SKM-1 treated with dmso at 0.1 percent for 144 hours (cell line): Measurements from ENCODE around the gene PPP1R2B.
"Not testable (repeated sequence)": the region's sequence is repeated elsewhere in the genome, so short reads cannot be mapped to it uniquely, and the experiment has no call there.

Source experiments
- DNase-seq: peaks from one replicate; lab custom pipeline; 2025; ENCODE audit not compliant: unreplicated experiment; lab: John Stamatoyannopoulos, UW

Gene PPP1R2B

GRCh38 chr5:156850206-156850751 lies at the start of gene PPP1R2B:
Gene PPP1R2B (plus strand): TSS chr5:156850295. CDS start chr5:156850563, 268 bp downstream.
- no peak for DNase-seq

GRCh38 chr5:156800929-156801328 lies 49.2 kb upstream of the PPP1R2B start:
- DNase-seq: no peak

- no peak for DNase-seq
Measured at GRCh38 chr5:156802501-156802900, 47.6 kb upstream of the PPP1R2B start.

- no peak for DNase-seq
Measured at GRCh38 chr5:156803404-156803803, 46.7 kb upstream of the PPP1R2B start.

- no peak for DNase-seq
Measured at GRCh38 chr5:156812959-156813358, 37.1 kb upstream of the PPP1R2B start.

GRCh38 chr5:156815988-156816599 lies 34.0 kb upstream of the PPP1R2B start:
- DNase-seq: peak; percentile 47

- DNase-seq: no peak
Measured at GRCh38 chr5:156819537-156819936, 30.6 kb upstream of the PPP1R2B start.

- DNase-seq: no peak
Measured at GRCh38 chr5:156819967-156820581, 30.0 kb upstream of the PPP1R2B start.

GRCh38 chr5:156824241-156824640 lies 25.9 kb upstream of the PPP1R2B start:
- no peak for DNase-seq

- DNase-seq: peak; percentile 4
Measured at GRCh38 chr5:156824800-156825199, 25.3 kb upstream of the PPP1R2B start.

GRCh38 chr5:156825688-156826087 lies 24.4 kb upstream of the PPP1R2B start:
- no peak for DNase-seq

GRCh38 chr5:156826150-156826549 lies 23.9 kb upstream of the PPP1R2B start:
- DNase-seq: peak; percentile 66

- DNase-seq: no peak
Measured at GRCh38 chr5:156834916-156835315, 15.2 kb upstream of the PPP1R2B start.

GRCh38 chr5:156835905-156836304 lies 14.2 kb upstream of the PPP1R2B start:
- peak; percentile 3 for DNase-seq

- no peak for DNase-seq
Measured at GRCh38 chr5:156836846-156837245, 13.2 kb upstream of the PPP1R2B start.

GRCh38 chr5:156838961-156839360 lies 11.1 kb upstream of the PPP1R2B start:
- no peak for DNase-seq

- DNase-seq: no peak
Measured at GRCh38 chr5:156841737-156842136, 8.4 kb upstream of the PPP1R2B start.

- no peak for DNase-seq
Measured at GRCh38 chr5:156846914-156847313, 3.2 kb upstream of the PPP1R2B start.

GRCh38 chr5:156848447-156848846 lies 1.6 kb upstream of the PPP1R2B start:
- not testable (repeated sequence) for DNase-seq

GRCh38 chr5:156851880-156852279 lies 1.8 kb downstream of the PPP1R2B start:
- no peak for DNase-seq

GRCh38 chr5:156853055-156853454 lies 3.0 kb downstream of the PPP1R2B start:
- not testable (repeated sequence) for DNase-seq

GRCh38 chr5:156865427-156865826 lies 15.3 kb downstream of the PPP1R2B start:
- DNase-seq: no peak

- no peak for DNase-seq
Measured at GRCh38 chr5:156870498-156870839, 20.4 kb downstream of the PPP1R2B start.
